NCI-H1436 (cell line): ENCODE results near the gene PLEKHB1.

ENCODE experiments used
- DNase-seq: peaks from one replicate; lab custom pipeline; 2025; lab: John Stamatoyannopoulos, UW

The PLEKHB1 gene

GRCh38 chr11:73680687-73681086, 34.3 kb downstream of the PLEKHB1 start:
- no peak for DNase-seq

GRCh38 chr11:73693899-73694525, 47.6 kb downstream of the PLEKHB1 start:
- DNase-seq: no peak

GRCh38 chr11:73705053-73705452, 58.7 kb downstream of the PLEKHB1 start:
- no peak for DNase-seq

- no peak for DNase-seq
These were observed 64.6 kb downstream of the PLEKHB1 start for GRCh38 chr11:73710964-73711363.
